GM21723 (cell line): ENCODE measurements around the gene DSCAM.

Source experiments
- ATAC-seq: cut with Tn5 transposase; IDR thresholded peaks from one replicate; pipeline ENCODE4 v1.9.1; 2021; ENCODE audit warnings: mild to moderate bottlenecking, moderate library complexity; ENCODE audit not compliant: unreplicated experiment

The DSCAM gene

GRCh38 chr21:40402884-40403582, 443.9 kb downstream of the DSCAM start:
- ATAC-seq = no peak

GRCh38 chr21:40395732-40396131, 451.2 kb downstream of the DSCAM start:
- ATAC-seq = no peak

- no peak for ATAC-seq
These were observed 453.9 kb downstream of the DSCAM start for GRCh38 chr21:40393066-40393465.

DNA sequence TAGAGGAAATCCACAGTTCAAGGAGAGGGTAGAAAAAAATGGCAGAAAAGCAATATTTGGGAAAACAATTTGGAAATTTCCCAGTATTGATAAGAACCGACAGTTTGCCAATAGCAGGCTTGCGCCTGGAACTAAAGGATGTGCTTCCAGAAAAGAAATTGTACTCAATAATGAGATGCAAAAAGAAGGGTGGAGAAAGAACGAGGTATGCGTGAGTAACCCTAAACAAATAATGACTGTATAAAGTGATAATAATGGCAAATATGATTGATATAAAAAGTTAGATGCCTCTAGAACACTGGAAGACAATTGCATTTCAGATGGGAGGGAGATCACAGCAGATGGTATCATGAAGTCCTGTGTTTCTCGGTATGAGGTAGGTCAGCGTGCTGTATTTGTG, 458.9 kb downstream of the DSCAM start:
- ATAC-seq = no peak

- no peak for ATAC-seq
These were observed 459.8 kb downstream of the DSCAM start for GRCh38 chr21:40386981-40387747.

- no peak for ATAC-seq
These were observed 460.6 kb downstream of the DSCAM start for GRCh38 chr21:40386294-40386911.

- ATAC-seq = no peak
These were observed 461.1 kb downstream of the DSCAM start for GRCh38 chr21:40385883-40386282.

- no peak for ATAC-seq
These were observed 463.0 kb downstream of the DSCAM start for GRCh38 chr21:40383951-40384350.

GRCh38 chr21:40381111-40381510, 465.8 kb downstream of the DSCAM start:
- no peak for ATAC-seq

DNA sequence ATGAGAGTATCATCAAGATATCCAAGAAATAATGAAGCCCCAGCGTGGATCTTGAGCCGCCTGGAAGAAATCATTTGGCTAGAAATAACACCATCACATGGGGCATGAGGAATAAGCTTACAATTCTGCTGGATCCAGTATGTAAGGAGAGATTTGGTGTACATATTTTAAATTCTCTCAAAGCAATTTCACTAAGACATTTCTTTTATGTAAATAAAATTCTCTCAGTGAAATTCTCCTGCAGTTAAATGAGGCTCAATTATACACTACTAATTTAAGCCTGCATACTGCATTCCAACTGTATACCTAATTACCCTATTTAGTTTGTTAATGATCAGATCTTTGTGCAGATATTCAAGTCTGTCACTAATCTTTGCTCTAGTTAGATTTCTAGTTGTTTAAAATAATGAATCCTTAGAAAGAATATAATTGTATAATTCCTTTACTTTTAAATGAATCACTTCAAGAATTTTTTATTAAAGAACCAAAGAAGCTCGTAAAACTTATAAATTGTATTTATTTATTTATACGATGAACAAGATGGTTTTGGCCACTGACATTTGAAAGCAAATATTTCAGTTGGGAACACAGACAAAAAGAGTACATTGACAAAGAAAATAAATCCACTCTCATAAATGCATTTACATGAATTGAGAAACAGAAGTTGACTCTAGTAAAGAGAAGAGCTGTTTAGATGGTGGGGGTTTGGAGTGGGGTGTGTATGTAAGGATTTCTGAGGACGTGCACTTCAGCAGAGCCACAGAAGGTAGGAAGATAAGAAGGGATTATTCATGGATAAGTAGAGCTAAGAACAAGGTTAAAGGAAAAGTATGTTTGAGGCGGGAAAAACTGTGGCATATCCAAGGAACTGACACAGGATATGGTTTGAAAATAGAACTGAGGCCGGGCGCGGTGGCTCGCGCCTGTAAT, 466.8 kb downstream of the DSCAM start:
- ATAC-seq = no peak

GRCh38 chr21:40377135-40377534, 469.8 kb downstream of the DSCAM start:
- ATAC-seq = no peak

GRCh38 chr21:40373761-40374160, 473.2 kb downstream of the DSCAM start:
- no peak for ATAC-seq

DNA sequence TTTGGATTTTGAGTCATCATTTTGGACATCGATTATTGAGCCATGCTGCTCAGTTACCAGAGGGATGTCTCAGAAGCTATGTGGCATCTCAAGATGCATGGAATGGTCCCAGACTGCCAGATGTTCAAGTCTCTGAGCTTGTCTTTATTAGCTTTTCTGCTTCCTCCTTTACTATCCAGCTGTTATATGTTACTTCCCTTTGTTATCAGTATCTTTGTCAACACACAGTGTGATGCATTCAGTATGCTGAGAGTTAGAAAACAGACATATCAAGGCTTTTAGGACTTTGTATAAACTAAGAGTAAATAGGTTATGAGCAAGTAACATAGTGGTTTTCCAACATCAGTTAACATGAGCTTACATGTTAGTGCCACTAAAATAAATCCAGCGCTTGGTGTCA, 474.5 kb downstream of the DSCAM start:
- no peak for ATAC-seq

- no peak for ATAC-seq
These were observed 475.6 kb downstream of the DSCAM start for GRCh38 chr21:40371329-40371728.

- no peak for ATAC-seq
These were observed 490.3 kb downstream of the DSCAM start for GRCh38 chr21:40356644-40357043.

GRCh38 chr21:40355076-40355475, 491.9 kb downstream of the DSCAM start:
- no peak for ATAC-seq

DNA sequence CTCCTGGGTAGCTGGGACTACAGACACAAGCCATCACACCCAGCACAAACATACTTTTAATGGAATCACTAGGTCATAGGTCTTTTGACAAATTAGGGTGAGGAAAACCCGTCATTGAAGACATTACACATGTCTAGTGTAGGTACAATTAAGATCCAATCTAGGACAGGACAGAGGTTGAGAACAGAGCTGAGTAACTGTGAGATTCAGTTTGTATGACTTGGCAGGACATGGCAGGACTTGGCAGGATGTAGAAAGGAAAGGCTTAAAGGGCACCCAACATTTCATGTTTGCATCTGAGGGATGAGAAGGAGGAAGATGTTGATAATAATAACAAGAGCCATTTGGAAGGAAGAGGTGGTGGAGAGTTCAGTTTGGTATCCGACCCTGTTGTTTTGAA, 496.0 kb downstream of the DSCAM start:
- ATAC-seq = no peak

- no peak for ATAC-seq
These were observed 497.4 kb downstream of the DSCAM start for GRCh38 chr21:40349591-40349990.

GRCh38 chr21:40345711-40346321, 501.1 kb downstream of the DSCAM start:
- no peak for ATAC-seq

DNA sequence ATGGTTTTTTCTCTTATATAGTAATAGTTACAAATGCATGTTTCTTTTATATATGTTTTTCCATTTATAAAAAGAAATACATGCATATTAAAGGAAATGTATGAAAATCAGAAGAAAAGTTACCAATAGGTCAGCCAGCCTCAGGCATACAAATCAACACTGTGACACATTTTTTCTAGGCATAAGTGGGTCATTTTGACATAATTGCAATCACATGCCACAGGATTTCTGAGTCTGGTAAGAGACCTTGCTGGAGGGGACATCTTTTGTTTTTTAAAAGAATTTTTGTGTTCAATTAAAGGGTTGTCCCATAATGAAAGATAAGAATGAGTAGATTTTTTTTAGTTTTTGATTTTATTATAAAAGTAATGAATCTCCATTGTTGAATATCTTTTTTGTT, 506.6 kb downstream of the DSCAM start:
- no peak for ATAC-seq

DNA sequence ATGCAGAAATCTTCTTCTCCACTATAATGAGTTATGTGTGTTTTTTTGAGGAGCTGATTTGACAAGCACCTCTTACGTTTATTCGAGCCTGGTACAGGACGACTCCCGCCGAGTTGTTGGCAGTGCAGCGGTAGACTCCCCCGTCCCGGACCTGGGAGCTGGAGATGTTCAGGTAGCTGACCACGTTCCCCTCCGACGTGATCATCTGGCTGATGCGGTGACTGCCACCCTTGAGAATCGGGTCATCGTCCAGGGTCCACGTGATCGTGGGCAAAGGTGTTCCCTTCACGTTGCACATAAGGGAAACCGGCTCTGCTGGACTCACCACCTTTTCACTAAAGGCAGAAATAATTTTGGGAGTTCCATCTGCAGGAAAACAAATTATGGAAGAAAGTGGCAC, 507.9 kb downstream of the DSCAM start:
- ATAC-seq = no peak
